Stomach (tissue), 4 donors: ENCODE data around the gene GUCD1.

Source experiments
- EP300 ChIP-seq: sonication (generic); formaldehyde crosslinking; IDR thresholded peaks from one replicate; pipeline ENCODE4 v1.6.1; 2017; ENCODE audit warnings: antibody characterized with exemption
- POLR2A ChIP-seq, 4 donors: fragments of 450-650 bp; IDR thresholded peaks; one replicate each; pipeline ENCODE4 v1.6.1; 2016; ENCODE audit warnings: antibody characterized with exemption in 4 of 4, control low read depth in 2 of 4, mild to moderate bottlenecking in 1 of 4, moderate library complexity in 1 of 4
- POLR2AphosphoS5 ChIP-seq, 3 donors: sonication (generic); formaldehyde crosslinking; IDR thresholded peaks; one replicate each; pipeline ENCODE4 v1.6.1; 2016; ENCODE audit warnings: antibody characterized with exemption in 3 of 3
- TF ChIP-seq, protein P1 (sequence below), 7 experiments: fragments of 450-650 bp in 4 of 7; fragments of 200-600 bp in 3 of 7; sonication (generic) in 3 of 7; IDR thresholded peaks; one replicate each; pipeline ENCODE4 v1.5.1; 2016 to 2019; ENCODE audit warnings: antibody characterized with exemption in 7 of 7, control low read depth in 2 of 7, mild to moderate bottlenecking in 1 of 7

DNA sequence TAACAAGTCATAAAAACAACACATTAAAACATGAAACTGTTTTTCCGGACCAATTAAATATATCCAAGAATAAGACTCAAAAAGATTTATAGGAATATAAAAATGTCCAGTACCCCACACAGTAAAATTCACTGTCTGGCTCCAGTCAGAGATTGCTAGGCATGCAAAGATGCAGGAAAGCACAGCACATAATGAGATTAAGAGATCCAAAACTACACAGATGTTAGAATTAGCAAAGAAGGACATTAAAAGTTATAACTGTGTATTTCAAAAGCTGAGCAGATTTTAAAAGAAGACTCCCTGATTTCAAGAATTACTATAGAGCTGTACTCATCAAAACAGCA is 24.3 kb upstream of the GUCD1 start:
- TF ChIP-seq, protein P1, sequence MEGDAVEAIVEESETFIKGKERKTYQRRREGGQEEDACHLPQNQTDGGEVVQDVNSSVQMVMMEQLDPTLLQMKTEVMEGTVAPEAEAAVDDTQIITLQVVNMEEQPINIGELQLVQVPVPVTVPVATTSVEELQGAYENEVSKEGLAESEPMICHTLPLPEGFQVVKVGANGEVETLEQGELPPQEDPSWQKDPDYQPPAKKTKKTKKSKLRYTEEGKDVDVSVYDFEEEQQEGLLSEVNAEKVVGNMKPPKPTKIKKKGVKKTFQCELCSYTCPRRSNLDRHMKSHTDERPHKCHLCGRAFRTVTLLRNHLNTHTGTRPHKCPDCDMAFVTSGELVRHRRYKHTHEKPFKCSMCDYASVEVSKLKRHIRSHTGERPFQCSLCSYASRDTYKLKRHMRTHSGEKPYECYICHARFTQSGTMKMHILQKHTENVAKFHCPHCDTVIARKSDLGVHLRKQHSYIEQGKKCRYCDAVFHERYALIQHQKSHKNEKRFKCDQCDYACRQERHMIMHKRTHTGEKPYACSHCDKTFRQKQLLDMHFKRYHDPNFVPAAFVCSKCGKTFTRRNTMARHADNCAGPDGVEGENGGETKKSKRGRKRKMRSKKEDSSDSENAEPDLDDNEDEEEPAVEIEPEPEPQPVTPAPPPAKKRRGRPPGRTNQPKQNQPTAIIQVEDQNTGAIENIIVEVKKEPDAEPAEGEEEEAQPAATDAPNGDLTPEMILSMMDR (IDR thresholded peaks at IDR 0.05), result no peak
- TF ChIP-seq POLR2A (IDR thresholded peaks at IDR 0.05), result no peak
- TF ChIP-seq EP300, result no peak
- no peak for TF ChIP-seq POLR2AphosphoS5 (IDR thresholded peaks at IDR 0.05)
